GM20431 (cell line): ENCODE measurements around the gene NR5A2.

ENCODE experiments used
- in situ Hi-C: fragments of 300-500 bp; cut with MseI, MboI; formaldehyde crosslinking; loops from one replicate; pipeline ENCODE4 v1.15.0; 2020; ENCODE audit warnings: low sequenced_read_pairs; ENCODE audit not compliant: unreplicated experiment

Gene NR5A2

DNA sequence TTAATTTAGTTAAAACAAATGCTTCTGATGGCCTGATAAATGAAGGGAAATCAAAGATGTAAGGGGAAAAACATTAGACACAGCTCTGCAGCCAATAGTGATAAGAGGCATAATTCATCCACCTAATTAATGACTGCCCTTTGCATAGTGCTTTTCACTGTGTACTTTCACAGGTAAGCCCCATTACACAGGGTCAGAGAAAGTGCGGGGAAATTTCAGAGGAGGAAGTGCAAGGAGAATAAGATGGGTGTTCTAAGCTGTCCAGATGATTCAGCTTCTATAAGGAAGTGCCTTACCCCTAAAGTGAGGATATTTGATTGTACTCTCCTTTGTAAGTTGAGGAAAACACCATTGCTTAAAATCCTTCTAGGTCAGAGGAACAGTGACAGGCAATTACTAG, 88.0 kb downstream of the NR5A2 start:
- in situ Hi-C loops = no loop called here

GRCh38 chr1:200116324-200116723, 88.8 kb downstream of the NR5A2 start:
- in situ Hi-C loops = no loop called here

DNA sequence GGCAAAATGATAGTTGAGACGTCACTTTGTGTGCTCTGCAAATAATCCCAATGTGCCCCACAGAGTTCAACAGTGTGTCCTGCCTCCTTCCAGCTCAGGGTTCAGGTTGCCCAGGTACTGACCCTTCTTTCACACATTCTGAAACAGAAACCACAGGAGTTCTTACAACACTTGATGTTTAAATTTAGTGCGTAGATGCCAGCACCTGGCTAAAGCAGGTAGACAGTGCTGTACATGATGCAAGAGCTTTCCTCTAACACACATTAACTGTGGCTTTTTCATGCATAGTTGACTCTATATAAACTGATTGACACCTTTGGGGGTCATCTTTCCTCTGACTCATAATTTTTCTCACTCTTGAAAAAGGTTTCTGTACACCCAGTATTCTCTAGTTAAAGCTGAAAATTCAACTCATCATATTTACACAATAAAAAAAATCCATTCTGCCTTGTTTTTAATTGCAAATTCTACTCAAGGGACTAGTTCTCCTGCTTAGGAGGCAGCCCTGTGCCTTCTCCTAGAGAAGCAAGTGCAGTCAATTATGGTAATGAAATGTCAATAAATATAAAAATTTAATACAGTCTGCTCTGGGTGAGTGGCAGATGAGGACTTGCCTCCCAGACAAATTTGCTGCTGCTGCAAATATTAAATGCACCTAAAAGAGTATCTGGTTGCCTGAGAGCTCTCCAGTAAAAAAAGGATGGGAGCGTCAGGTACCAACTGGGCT, 91.4 kb downstream of the NR5A2 start:
- in situ Hi-C loops = no loop called here

DNA sequence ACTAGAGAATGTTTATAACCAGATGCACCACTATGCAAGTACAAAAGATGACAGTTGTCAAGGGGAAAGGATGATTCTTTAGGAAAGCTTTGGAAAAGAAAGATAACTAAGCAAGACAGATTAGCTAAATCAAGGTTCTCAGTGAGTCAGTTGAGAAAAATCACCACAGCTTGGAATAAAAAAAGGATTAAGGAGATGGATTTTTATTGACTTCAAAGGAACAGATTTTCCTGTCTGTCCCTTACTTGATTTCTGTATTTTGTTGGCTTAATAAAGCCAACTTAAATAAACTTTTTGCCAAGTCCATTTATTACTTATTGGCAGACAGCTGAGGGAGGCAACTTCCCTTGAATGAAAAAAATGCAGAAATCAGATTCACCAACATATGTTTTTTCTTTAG, 93.9 kb downstream of the NR5A2 start:
- in situ Hi-C loops = no loop called here

- in situ Hi-C loops = no loop called here
These were observed 96.8 kb downstream of the NR5A2 start for GRCh38 chr1:200124309-200124708.

DNA sequence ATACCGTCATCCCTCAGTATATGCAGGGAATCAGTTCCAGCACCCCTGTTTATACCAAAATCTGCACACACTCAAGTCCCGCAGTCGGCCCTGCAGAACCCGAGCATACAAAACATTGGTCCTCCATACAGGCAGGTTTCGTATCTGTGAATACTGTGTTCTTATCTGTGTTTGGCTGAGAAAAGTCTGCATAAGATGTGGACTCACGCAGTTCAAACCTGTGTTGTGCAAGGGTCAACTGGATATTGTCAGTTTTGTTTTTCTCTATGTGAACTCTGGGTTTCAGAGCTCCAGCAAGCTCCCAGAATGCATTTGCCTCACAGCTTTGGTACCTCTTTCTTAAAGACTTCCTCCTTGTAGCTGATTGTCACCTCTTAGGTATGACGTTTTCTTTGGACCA, 100.6 kb downstream of the NR5A2 start:
- in situ Hi-C loops = loop anchor here (25.0 kb wide), 1 partner anchor 359 kb away; no protein-coding TSS in a partner anchor

DNA sequence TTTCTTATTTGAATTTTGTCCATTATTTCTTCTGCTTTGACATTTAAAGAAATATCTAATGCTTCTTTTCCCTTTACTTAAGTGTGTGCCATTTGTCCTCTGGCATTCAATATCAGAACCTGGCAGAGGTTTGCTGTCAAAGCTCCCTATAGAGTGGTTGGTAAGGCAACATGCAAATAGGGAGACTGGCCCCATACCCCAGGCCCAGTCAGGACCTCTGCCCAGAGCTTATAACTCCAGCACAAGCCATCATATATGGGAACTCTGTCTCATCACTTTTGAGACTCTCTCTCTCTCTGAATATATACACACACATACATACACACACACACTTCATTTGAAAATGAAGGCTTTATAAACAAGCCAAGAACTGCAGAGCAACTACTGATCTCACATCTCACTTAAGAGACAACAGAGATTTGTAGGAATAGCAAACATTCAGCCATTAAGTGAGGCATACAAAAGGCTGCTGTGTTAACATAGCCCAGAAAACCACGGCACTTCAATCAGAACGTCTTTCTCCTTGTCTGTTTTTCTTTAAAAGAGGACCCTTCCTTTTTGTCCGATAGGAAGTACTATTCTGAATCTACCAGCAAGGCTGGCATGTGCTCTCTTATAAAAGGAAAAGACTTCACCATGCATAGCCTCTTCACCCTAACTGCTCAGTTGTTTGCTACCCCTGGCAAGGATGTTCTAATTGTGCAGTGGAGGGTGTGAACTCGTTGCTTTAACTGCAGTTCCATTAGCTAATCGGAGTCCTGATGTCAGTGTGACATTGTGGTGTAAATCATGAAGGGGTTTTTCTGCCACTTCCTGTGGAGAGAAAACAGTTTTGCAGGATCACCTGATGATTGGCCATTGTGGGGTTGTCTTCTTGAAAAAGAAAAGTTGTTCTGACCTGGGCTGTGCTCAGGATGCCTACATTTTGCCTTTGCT, 101.7 kb downstream of the NR5A2 start:
- in situ Hi-C loops = loop anchor here (25.0 kb wide), 1 partner anchor 358 kb away; no protein-coding TSS in a partner anchor

DNA sequence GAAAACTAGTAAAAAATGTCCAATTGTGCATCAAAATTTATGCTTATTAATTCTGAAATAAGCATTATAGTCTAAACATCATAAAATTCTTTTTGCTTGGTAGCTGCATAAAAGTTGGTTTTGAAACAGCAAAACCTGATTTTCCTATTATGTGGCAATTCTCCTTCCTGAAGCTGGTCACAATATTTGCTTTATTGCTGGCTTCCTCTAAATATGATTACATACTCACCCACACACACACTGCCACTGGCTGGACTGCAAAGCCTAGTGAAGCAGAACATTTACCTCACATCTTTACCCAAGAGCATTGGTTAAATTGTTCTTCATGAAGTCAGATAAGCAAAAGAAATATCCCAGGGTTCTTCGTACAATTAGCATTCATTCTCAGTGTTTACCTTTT, 103.0 kb downstream of the NR5A2 start:
- in situ Hi-C loops = loop anchor here (25.0 kb wide), 1 partner anchor 357 kb away; no protein-coding TSS in a partner anchor

DNA sequence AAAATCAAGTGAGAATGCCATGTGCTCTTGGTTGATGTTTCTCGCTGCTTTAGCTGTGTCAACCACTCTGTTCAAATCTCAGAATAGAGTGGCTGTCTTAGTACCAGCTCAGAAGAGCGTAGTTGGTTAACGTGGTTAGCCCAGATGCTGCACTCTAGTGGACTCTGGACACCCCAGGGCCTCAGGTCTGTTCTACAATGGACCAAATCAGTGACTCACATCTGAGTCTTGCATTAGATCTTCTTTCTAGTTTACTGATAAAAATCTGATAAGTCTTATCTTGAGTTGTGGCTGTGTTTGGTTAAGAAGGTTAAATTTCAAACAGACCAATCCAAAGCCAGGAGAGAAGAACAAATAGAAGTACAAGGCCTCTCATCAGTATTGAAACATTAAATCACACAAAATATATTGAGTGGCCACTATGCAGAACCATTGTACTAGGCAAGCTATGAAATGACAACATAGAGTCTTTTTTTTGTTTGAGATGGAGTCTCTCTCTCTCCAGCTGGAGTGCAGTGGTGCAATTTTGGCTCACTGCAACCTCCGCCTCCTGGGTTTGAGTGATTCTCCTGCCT, 104.1 kb downstream of the NR5A2 start:
- in situ Hi-C loops = loop anchor here (25.0 kb wide), 1 partner anchor 356 kb away; no protein-coding TSS in a partner anchor

DNA sequence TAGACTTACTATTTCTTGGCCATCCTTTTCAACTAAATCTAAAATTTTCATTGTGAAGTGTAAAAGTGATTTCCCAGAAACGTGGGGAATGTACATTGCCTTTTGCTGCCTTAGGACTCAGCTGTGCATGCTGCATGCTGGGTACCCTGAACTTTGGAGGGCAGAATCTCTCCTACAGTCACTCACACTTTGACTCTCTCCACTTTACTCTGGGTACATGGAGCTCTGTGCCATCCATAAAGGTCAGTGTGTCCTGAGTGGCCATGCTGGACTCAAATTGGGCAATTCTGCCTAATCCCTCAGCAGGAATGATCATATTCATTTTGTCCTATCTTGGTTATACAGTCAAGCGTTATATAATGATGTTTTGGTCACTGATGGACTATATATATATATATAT, 105.6 kb downstream of the NR5A2 start:
- in situ Hi-C loops = loop anchor here (25.0 kb wide), 1 partner anchor 354 kb away; no protein-coding TSS in a partner anchor

GRCh38 chr1:200134116-200134515, 106.6 kb downstream of the NR5A2 start:
- in situ Hi-C loops = loop anchor here (25.0 kb wide), 1 partner anchor 353 kb away; no protein-coding TSS in a partner anchor

DNA sequence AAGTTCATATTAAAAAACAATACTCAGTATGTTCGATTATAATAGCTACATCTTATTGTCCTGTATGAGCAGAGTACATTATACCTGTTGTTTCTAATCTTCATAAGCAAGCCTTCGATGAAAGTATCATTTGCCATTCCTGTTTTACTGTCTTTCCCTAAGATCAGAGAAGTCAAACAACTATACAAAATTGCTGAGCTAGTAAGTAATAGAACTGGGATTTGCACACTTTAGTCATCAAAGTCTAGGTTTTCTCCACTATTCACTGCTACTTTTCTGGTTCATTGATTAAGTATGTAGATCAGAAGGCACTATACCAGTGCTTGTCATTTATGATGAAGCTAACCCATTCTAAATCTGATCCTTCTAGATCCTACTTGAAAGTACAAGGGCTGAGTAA, 108.9 kb downstream of the NR5A2 start:
- in situ Hi-C loops = loop anchor here (25.0 kb wide), 1 partner anchor 351 kb away; no protein-coding TSS in a partner anchor

DNA sequence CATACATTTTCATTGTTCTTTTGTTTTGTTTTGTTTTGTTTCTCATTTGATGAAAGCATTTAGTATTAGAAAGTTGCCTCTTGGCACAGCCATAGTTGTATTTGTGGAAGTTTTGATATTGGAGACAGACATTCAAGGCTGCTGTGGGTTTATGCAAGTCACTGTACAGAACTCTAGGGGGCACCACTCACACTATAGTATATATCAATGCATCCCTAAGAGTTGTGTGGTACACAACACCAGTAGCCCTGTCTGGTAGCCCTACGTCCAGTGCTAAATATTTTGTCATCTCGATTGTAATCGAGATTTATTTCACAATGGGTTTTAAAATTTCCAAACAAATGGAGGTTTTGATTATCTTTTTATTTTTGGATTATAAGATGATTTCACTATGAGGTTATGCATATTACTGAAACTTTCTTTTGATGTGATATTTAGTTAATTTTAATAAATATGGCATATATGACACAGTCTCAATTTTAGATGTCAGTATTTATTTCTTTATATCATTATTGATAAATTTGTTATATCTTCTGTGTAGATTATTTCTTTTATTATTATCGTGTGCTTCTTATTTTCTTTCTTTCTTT, 112.2 kb downstream of the NR5A2 start:
- in situ Hi-C loops = loop anchor here (25.0 kb wide), 1 partner anchor 348 kb away; no protein-coding TSS in a partner anchor

DNA sequence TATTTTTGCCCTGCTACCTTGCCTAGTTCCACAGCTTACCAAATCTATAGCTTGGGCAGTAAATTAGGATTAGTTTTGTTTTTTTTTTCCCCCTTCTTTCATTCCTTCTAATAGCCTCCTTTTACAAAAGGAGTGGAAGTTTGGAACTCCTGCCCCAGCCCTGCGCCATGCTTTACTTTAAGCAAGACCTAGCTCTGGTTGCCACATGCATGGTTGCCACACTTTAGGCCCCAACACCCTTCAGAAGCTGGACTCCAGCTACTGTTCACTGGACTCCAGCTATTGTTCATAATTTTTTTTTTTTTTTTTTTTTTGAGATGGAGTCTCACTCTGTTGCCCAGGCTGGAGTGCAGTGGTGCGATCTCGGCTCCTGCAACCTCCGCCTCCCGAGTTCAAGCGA, 115.8 kb downstream of the NR5A2 start:
- in situ Hi-C loops = loop anchor here (25.0 kb wide), 1 partner anchor 344 kb away; no protein-coding TSS in a partner anchor

- in situ Hi-C loops = loop anchor here (25.0 kb wide), 1 partner anchor 341 kb away; no protein-coding TSS in a partner anchor
These were observed 118.6 kb downstream of the NR5A2 start for GRCh38 chr1:200146100-200146499.

DNA sequence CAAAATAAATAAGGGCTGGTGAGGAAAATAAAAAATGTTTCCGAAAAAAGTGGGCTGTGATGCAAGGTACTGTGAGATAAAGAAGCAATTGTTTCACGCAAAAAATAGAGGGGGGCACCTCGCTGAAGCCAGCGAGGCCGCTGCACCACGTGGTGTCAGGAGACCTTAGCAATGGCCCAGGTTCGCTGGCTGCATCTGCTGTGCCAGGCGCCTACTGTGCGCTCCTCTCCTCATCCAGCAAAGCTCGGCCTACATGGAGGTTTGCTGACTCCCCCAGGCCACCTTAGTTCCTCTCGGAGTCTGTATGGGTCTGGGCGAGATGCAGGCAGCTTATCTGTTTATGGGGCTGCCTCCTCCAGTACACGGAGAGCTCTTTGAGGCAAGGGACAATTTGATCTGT, 119.6 kb downstream of the NR5A2 start:
- in situ Hi-C loops = loop anchor here (25.0 kb wide), 1 partner anchor 340 kb away; no protein-coding TSS in a partner anchor

GRCh38 chr1:200147742-200148141, 120.2 kb downstream of the NR5A2 start:
- in situ Hi-C loops = loop anchor here (25.0 kb wide), 1 partner anchor 340 kb away; no protein-coding TSS in a partner anchor

DNA sequence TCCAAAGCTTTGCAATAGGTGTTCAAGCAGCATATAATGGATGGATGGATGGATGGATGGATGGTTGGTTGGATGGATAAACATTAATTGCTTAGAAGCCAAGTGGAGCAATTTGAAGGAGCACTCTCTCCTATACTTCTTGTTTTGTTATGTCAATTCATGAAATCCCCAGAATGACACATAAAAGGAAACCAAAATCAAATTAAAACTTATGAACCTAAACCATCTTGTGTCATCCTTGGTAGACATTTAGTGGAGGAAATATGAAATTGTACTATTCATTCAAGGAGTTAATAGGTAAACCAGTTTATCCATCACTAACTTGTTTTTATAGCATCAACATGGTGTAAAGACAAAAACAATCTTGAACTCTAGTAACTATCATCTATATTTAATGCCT, 122.5 kb downstream of the NR5A2 start:
- in situ Hi-C loops = no loop called here

DNA sequence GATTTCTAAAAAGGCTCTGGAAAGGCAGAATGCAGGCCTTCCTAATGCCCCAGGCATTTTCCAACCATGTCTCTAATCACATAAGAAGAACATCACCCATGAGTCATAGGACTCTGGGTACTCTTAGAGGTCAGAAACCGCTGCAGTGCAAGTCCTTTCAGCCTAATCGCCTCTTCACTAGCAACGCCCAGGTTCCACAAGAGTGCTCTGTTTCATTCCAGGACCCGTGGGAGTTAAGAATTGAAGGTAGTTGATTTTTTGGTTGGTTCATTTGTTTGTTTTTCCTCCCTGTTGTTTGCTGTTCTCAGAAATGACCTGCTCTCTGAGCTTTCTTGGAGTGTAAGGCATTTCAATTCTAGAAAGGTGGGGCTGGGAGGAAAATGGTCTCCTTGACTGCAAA, 123.2 kb downstream of the NR5A2 start:
- in situ Hi-C loops = no loop called here

- in situ Hi-C loops = no loop called here
These were observed 124.8 kb downstream of the NR5A2 start for GRCh38 chr1:200152336-200152735.
